HEK293 (cell line): ENCODE data around the gene CAMK2B.

ENCODE experiments used
- CTCF ChIA-PET: fragments of 350-600 bp; formaldehyde crosslinking; extraction: SDS; loops from one replicate; lab custom pipeline; 2021; ENCODE audit warnings: antibody characterized with exemption; lab: Yijun Ruan, JAX
- POLR2A ChIA-PET: fragments of 300-600 bp; formaldehyde crosslinking; extraction: SDS; loops from one replicate; lab custom pipeline; 2020; ENCODE audit warnings: antibody characterized with exemption, inconsistent platforms; lab: Yijun Ruan, JAX
- H3K27ac ChIP-seq: fragments of 200-500 bp; sonication (Bioruptor generic); 2 replicates; pipeline ENCODE4 v1.5.1; 2014; ENCODE audit warnings: low read depth, low read length, control low read depth, inconsistent platforms; ENCODE audit errors: extremely low read depth
- H3K36me3 ChIP-seq, 2 experiments: fragments of 200-500 bp in 1 of 2; sonication (Bioruptor generic) in 1 of 2; 1 replicate in 1 of 2; 2 replicates in 1 of 2; pipeline ENCODE4 v1.5.1; 2014 to 2017; ENCODE audit warnings: inconsistent platforms in 2 of 2, low read length in 2 of 2; ENCODE audit not compliant: control insufficient read depth in 2 of 2, insufficient read depth in 1 of 2
- H3K4me1 ChIP-seq: fragments of 200-500 bp; sonication (Bioruptor generic); 2 replicates; pipeline ENCODE4 v1.5.1; 2014; ENCODE audit warnings: mild to moderate bottlenecking, low read length, inconsistent platforms; ENCODE audit not compliant: control insufficient read depth, insufficient read depth
- H3K4me3 ChIP-seq: 2 replicates; pipeline ENCODE4 v1.5.1; 2011; ENCODE audit warnings: low read depth, mild to moderate bottlenecking, control low read depth, low read length, moderate library complexity
- H3K9me3 ChIP-seq: fragments of 200-500 bp; sonication (Bioruptor generic); 2 replicates; pipeline ENCODE4 v1.5.1; 2014; ENCODE audit warnings: low read depth, low read length, inconsistent platforms; ENCODE audit not compliant: control insufficient read depth, insufficient read depth
- CTCF ChIP-seq: fragments of 450-650 bp; formaldehyde crosslinking; IDR thresholded peaks from 2 replicates; pipeline ENCODE4 v1.5.1; 2016; ENCODE audit warnings: missing biosample characterization, missing genetic modification characterization
- EGR2 ChIP-seq: fragments of 450-650 bp; formaldehyde crosslinking; IDR thresholded peaks from 2 replicates; pipeline ENCODE4 v1.5.1; 2016; ENCODE audit warnings: low read depth, missing biosample characterization, missing genetic modification characterization
- GLIS2 ChIP-seq: fragments of 450-650 bp; formaldehyde crosslinking; IDR thresholded peaks from 2 replicates; pipeline ENCODE4 v1.5.1; 2016; ENCODE audit warnings: missing biosample characterization, missing genetic modification characterization
- PRDM10 ChIP-seq: fragments of 450-650 bp; formaldehyde crosslinking; IDR thresholded peaks from 2 replicates; pipeline ENCODE4 v1.5.1; 2016; ENCODE audit warnings: missing biosample characterization, missing genetic modification characterization
- SCRT1 ChIP-seq: fragments of 450-650 bp; formaldehyde crosslinking; IDR thresholded peaks from 2 replicates; pipeline ENCODE4 v1.5.1; 2016; ENCODE audit warnings: missing biosample characterization, missing genetic modification characterization, borderline replicate concordance
- SCRT2 ChIP-seq: fragments of 450-650 bp; formaldehyde crosslinking; IDR thresholded peaks from 2 replicates; pipeline ENCODE4 v1.5.1; 2016; ENCODE audit warnings: missing biosample characterization, missing genetic modification characterization
- ZBTB17 ChIP-seq: fragments of 450-650 bp; formaldehyde crosslinking; IDR thresholded peaks from 2 replicates; pipeline ENCODE4 v1.5.1; 2016; ENCODE audit warnings: missing biosample characterization, missing genetic modification characterization
- ZBTB20 ChIP-seq: fragments of 450-650 bp; formaldehyde crosslinking; IDR thresholded peaks from 2 replicates; pipeline ENCODE4 v1.5.1; 2016; ENCODE audit warnings: missing biosample characterization, missing genetic modification characterization
- ZFP37 ChIP-seq: fragments of 450-650 bp; formaldehyde crosslinking; IDR thresholded peaks from 2 replicates; pipeline ENCODE4 v1.5.1; 2016; ENCODE audit warnings: missing biosample characterization, missing genetic modification characterization
- ZNF16 ChIP-seq: fragments of 450-650 bp; formaldehyde crosslinking; IDR thresholded peaks from 2 replicates; pipeline ENCODE4 v1.5.1; 2016; ENCODE audit warnings: low read depth, missing biosample characterization, missing genetic modification characterization
- ZNF335 ChIP-seq: fragments of 450-650 bp; formaldehyde crosslinking; conservative IDR thresholded peaks from 2 replicates; pipeline ENCODE4 v1.5.1; 2016; ENCODE audit warnings: missing biosample characterization, missing genetic modification characterization
- ZNF391 ChIP-seq: fragments of 450-650 bp; formaldehyde crosslinking; IDR thresholded peaks from 2 replicates; pipeline ENCODE4 v1.5.1; 2016; ENCODE audit warnings: low read depth, missing biosample characterization, missing genetic modification characterization, borderline replicate concordance
- ZNF423 ChIP-seq: fragments of 450-650 bp; formaldehyde crosslinking; IDR thresholded peaks from 2 replicates; pipeline ENCODE4 v1.5.1; 2016; ENCODE audit warnings: missing biosample characterization, missing genetic modification characterization
- ZNF514 ChIP-seq: fragments of 450-650 bp; formaldehyde crosslinking; IDR thresholded peaks from 2 replicates; pipeline ENCODE4 v1.5.1; 2016; ENCODE audit warnings: missing biosample characterization, missing genetic modification characterization
- ZNF623 ChIP-seq: fragments of 450-650 bp; formaldehyde crosslinking; IDR thresholded peaks from 2 replicates; pipeline ENCODE4 v1.5.1; 2016; ENCODE audit warnings: missing biosample characterization, missing genetic modification characterization
- ZNF654 ChIP-seq: fragments of 450-650 bp; formaldehyde crosslinking; IDR thresholded peaks from 2 replicates; pipeline ENCODE4 v1.5.1; 2016; ENCODE audit warnings: low read depth, missing biosample characterization, missing genetic modification characterization
- ZNF692 ChIP-seq: fragments of 450-650 bp; formaldehyde crosslinking; IDR thresholded peaks from 2 replicates; pipeline ENCODE4 v1.5.1; 2016; ENCODE audit warnings: missing biosample characterization, missing genetic modification characterization
- ZNF701 ChIP-seq: fragments of 450-650 bp; formaldehyde crosslinking; IDR thresholded peaks from 2 replicates; pipeline ENCODE4 v1.5.1; 2016; ENCODE audit warnings: missing biosample characterization, missing genetic modification characterization
- ZNF768 ChIP-seq: fragments of 450-650 bp; formaldehyde crosslinking; IDR thresholded peaks from 2 replicates; pipeline ENCODE4 v1.5.1; 2018; ENCODE audit warnings: missing biosample characterization, mild to moderate bottlenecking, missing genetic modification characterization

Gene CAMK2B

GRCh38 chr7:44240983-44241510 is 84.3 kb downstream of the CAMK2B start:
- ChIA-PET CTCF (interaction anchor here (0.5 to 3.1 kb wide), 40 partner anchors 9 to 895 kb away, joined by 3 to 20 read pairs (median 4); partner anchors contain the start of gene DDX56), POLR2A (interaction anchor here (0.6 kb wide), 1 partner anchor 657 kb away, joined by 4 read pairs; no protein-coding TSS in a partner anchor)
- H3K4me3 ChIP-seq = no peak overlapping the region

GRCh38 chr7:44240376-44240775 is 85.0 kb downstream of the CAMK2B start:
- Histone ChIP-seq H3K36me3 (no peaks in the 10 kb centered on the region), H3K4me1 (no peaks in the 10 kb centered on the region), H3K27ac (no peak overlapping the region), H3K9me3 (no peaks in the 10 kb centered on the region), H3K4me3 (no peak overlapping the region)
- POLR2A ChIA-PET = no interaction called here
- CTCF ChIA-PET = interaction anchor here (0.5 to 3.1 kb wide), 38 partner anchors 8 to 895 kb away, joined by 3 to 20 read pairs (median 4); partner anchors contain the start of gene DDX56
- TF ChIP-seq ZBTB20 (tag by site-specific recombination) = no peak
- TF ChIP-seq EGR2 = 0 out of 2 replicates have a peak, but pooled peaks have one; percentile 7

More at GRCh38 chr7:44240983-44241510, 84.3 kb downstream of the CAMK2B start:
- Histone ChIP-seq H3K27ac (no peak overlapping the region), H3K36me3 (no peaks in the 10 kb centered on the region), H3K9me3 (no peaks in the 10 kb centered on the region), H3K4me1 (no peaks in the 10 kb centered on the region)
- 0 out of 2 replicates have a peak, but pooled peaks have one; percentile 9 for TF ChIP-seq ZBTB17 (tag by site-specific recombination)
- TF ChIP-seq SCRT2 (tag by site-specific recombination) = peak; percentile 95
- peak; percentile 75 for TF ChIP-seq ZNF654 (tag by site-specific recombination)
- 0 out of 2 replicates have a peak, but pooled peaks have one; percentile 21 for TF ChIP-seq ZNF335
- TF ChIP-seq ZNF423 (tag by site-specific recombination) = no peak
- no peak for TF ChIP-seq ZNF514
- TF ChIP-seq SCRT1 (tag by site-specific recombination) = peak; percentile 85; the same call in 1 of the 2 replicates
- peak; percentile 50; the same call in 1 of the 2 replicates for TF ChIP-seq ZNF692 (tag by site-specific recombination)
- peak; percentile 74 for TF ChIP-seq CTCF

- H3K36me3 ChIP-seq = no peaks in the 10 kb centered on the region
- ChIA-PET POLR2A (no interaction called here), CTCF (no interaction called here)
- H3K4me1 ChIP-seq = no peaks in the 10 kb centered on the region
- no peak overlapping the region for H3K27ac ChIP-seq
- TF ChIP-seq ZNF16 (tag by site-specific recombination) = no peak
- no peak for TF ChIP-seq ZNF623 (tag by site-specific recombination)
- no peak for TF ChIP-seq ZNF701
- TF ChIP-seq ZNF768 (tag by site-specific recombination) = no peak
- no peak for TF ChIP-seq ZNF391 (tag by site-specific recombination)
- TF ChIP-seq PRDM10 (tag by site-specific recombination) = no peak
- TF ChIP-seq ZFP37 (tag by site-specific recombination) = no peak
- no peak; the same call in 1 of the 2 replicates for TF ChIP-seq GLIS2 (tag by site-specific recombination)
- no peak overlapping the region for H3K4me3 ChIP-seq
- H3K9me3 ChIP-seq = no peaks in the 10 kb centered on the region
These were observed 86.0 kb downstream of the CAMK2B start for GRCh38 chr7:44239361-44239760.
